Measurements from ENCODE around the gene IL15RA. TPM values are rescaled to one million over a fixed set of nuclear protein-coding genes. Genes with fewer than 3 reads are reported as not detected.

The IL15RA gene
- total RNA-seq, 1 experiment from 2014 or later = 1.9 TPM

- H3K27me3 Mint-ChIP-seq (ENCODE audit: low read depth) = no peaks in the 10 kb centered on the region
- peaks cover 19% of the 10 kb centered on the region for H3K9me3 Mint-ChIP-seq
- no peaks in the 10 kb centered on the region for H3K36me3 Mint-ChIP-seq
- ChIA-PET POLR2A (no interaction called here), CTCF (interaction anchor here (1.1 kb wide), 1 partner anchor 395 kb away, joined by 3 read pairs; no protein-coding TSS in a partner anchor)
- no peak overlapping the region for H3K4me3 Mint-ChIP-seq
- ATAC-seq (no peak), DNase-seq (ENCODE audit: low spot score) (no peak)
- no peak for TF ChIP-seq GRHL2 (CRISPR knock-in tag; IDR thresholded peaks at IDR 0.05; ENCODE audit: insufficient replicate concordance, severe bottlenecking)
- TF ChIP-seq ZNF263 (CRISPR knock-in tag; IDR thresholded peaks at IDR 0.05; ENCODE audit: low read depth) = no peak
- TF ChIP-seq E2F1 (CRISPR knock-in tag; IDR thresholded peaks at IDR 0.05) = no peak
- no peak for TF ChIP-seq FOXK1 (CRISPR knock-in tag; IDR thresholded peaks at IDR 0.05)
- TF ChIP-seq ZNF281 (CRISPR knock-in tag; IDR thresholded peaks at IDR 0.05) = no peak
- TF ChIP-seq HMGA2 (CRISPR knock-in tag; IDR thresholded peaks at IDR 0.05) = no peak
- no peak for TF ChIP-seq ZNF416 (CRISPR knock-in tag; IDR thresholded peaks at IDR 0.05)
- no peak for TF ChIP-seq ZNF232 (CRISPR knock-in tag; IDR thresholded peaks at IDR 0.05)
- no peak for TF ChIP-seq ATF3 (CRISPR knock-in tag; conservative IDR thresholded peaks at IDR 0.05)
- H3K4me1 Mint-ChIP-seq = peaks cover 20% of the 10 kb centered on the region
- no peak overlapping the region for H3K27ac Mint-ChIP-seq
Measured at GRCh38 chr10:6006546-6006945, 29.2 kb upstream of the IL15RA start.

GRCh38 chr10:6005856-6006395 is 28.6 kb upstream of the IL15RA start:
- TF ChIP-seq PRDM15 (CRISPR knock-in tag; IDR thresholded peaks at IDR 0.05) (no peak), CBFB (CRISPR knock-in tag; IDR thresholded peaks at IDR 0.05; ENCODE audit: low read depth) (no peak), ELF4 (CRISPR knock-in tag; IDR thresholded peaks at IDR 0.05; ENCODE audit: low read depth) (no peak), FOXK1 (CRISPR knock-in tag; IDR thresholded peaks at IDR 0.05) (no peak), SOX15 (CRISPR knock-in tag; IDR thresholded peaks at IDR 0.05) (no peak), ZNF396 (CRISPR knock-in tag; IDR thresholded peaks at IDR 0.05; ENCODE audit: borderline replicate concordance) (no peak), ZNF423 (CRISPR knock-in tag; IDR thresholded peaks at IDR 0.05) (no peak), NR1H2 (CRISPR knock-in tag; IDR thresholded peaks at IDR 0.05) (no peak), PRRX2 (CRISPR knock-in tag; IDR thresholded peaks at IDR 0.05) (no peak)
- Mint-ChIP-seq H3K4me1 (peaks cover 20% of the 10 kb centered on the region), H3K4me3 (no peak overlapping the region), H3K36me3 (no peaks in the 10 kb centered on the region), H3K27me3 (ENCODE audit: low read depth) (no peaks in the 10 kb centered on the region), H3K27ac (no peak overlapping the region; the same call in 1 of the 2 replicates), H3K9me3 (peaks cover 19% of the 10 kb centered on the region)
- POLR2A ChIA-PET = no interaction called here
- CTCF ChIA-PET = interaction anchor here (1.1 kb wide), 1 partner anchor 396 kb away, joined by 3 read pairs; no protein-coding TSS in a partner anchor
- ATAC-seq (peak; percentile 48), DNase-seq (ENCODE audit: low spot score) (no peak)

Data from WTC11 (cell line).